Glutamatergic neuron (in vitro differentiated cells): ENCODE results near the gene ITPR1. TPM values are rescaled to one million over a fixed set of nuclear protein-coding genes. Genes with fewer than 3 reads are reported as not detected.
"Not testable (repeated sequence)": the region's sequence is repeated elsewhere in the genome, so short reads cannot be mapped to it uniquely, and the experiment has no call there.

Source experiments
- DNase-seq: peaks from one replicate; pipeline ENCODE4 v3.0.0; 2022
- H3K27ac Mint-ChIP-seq: one replicate; pipeline ENCODE4 v1.8.0; 2020; ENCODE audit warnings: mild to moderate bottlenecking, mixed read lengths, inconsistent platforms; ENCODE audit not compliant: unreplicated experiment
- H3K27me3 Mint-ChIP-seq: one replicate; pipeline ENCODE4 v1.8.0; 2020; ENCODE audit warnings: mild to moderate bottlenecking, moderate library complexity, mixed read lengths, inconsistent platforms; ENCODE audit not compliant: unreplicated experiment
- H3K36me3 Mint-ChIP-seq: one replicate; pipeline ENCODE4 v1.8.0; 2020; ENCODE audit warnings: mild to moderate bottlenecking, mixed read lengths, inconsistent platforms; ENCODE audit not compliant: unreplicated experiment
- H3K4me1 Mint-ChIP-seq: one replicate; pipeline ENCODE4 v1.8.0; 2020; ENCODE audit warnings: mild to moderate bottlenecking, low read depth, mixed read lengths, inconsistent platforms; ENCODE audit not compliant: unreplicated experiment
- H3K4me3 Mint-ChIP-seq: one replicate; pipeline ENCODE4 v1.8.0; 2020; ENCODE audit warnings: mild to moderate bottlenecking, mixed read lengths, inconsistent platforms; ENCODE audit not compliant: unreplicated experiment
- H3K9me3 Mint-ChIP-seq: one replicate; pipeline ENCODE4 v1.8.0; 2020; ENCODE audit warnings: mild to moderate bottlenecking, moderate library complexity, mixed read lengths, inconsistent platforms; ENCODE audit not compliant: unreplicated experiment
- CTCF ChIP-seq: fragments of 200-600 bp; sonication (generic); IDR thresholded peaks from one replicate; pipeline ENCODE4 v1.5.0; 2021; ENCODE audit not compliant: partially characterized antibody, unreplicated experiment
- total RNA-seq: library from RNA; stranded (reverse); fragmentation: NEBNext Ultra II Directional; extraction: Animal tissue kit (Norgen Biotek cat#: 25700); gene quantifications from one replicate; pipeline ENCODE4 v1.2.1, GENCODE V29; 2021; ENCODE audit not compliant: unreplicated experiment

Gene ITPR1
- total RNA-seq, 1 donor from 2014 or later = 6.9 TPM

GRCh38 chr3:4591669-4592068 lies 98.5 kb downstream of the ITPR1 start:
- Mint-ChIP-seq H3K4me1 (peaks cover 5% of the 10 kb centered on the region), H3K9me3 (peaks cover 2% of the 10 kb centered on the region), H3K27me3 (peaks cover 2% of the 10 kb centered on the region), H3K4me3 (no peak overlapping the region), H3K36me3 (no peaks in the 10 kb centered on the region), H3K27ac (no peak overlapping the region)
- DNase-seq = no peak
- TF ChIP-seq CTCF = no peak

- peaks cover 5% of the 10 kb centered on the region for H3K4me1 Mint-ChIP-seq
- H3K27me3 Mint-ChIP-seq = peaks cover 2% of the 10 kb centered on the region
- H3K9me3 Mint-ChIP-seq = peaks cover 2% of the 10 kb centered on the region
- no peak overlapping the region for H3K27ac Mint-ChIP-seq
- no peak for DNase-seq
- TF ChIP-seq CTCF = no peak
- H3K4me3 Mint-ChIP-seq = no peak overlapping the region
- H3K36me3 Mint-ChIP-seq = no peaks in the 10 kb centered on the region
Measured at GRCh38 chr3:4593014-4593413, 99.9 kb downstream of the ITPR1 start.

- H3K9me3 Mint-ChIP-seq = peaks cover 2% of the 10 kb centered on the region
- no peak overlapping the region for H3K27ac Mint-ChIP-seq
- H3K36me3 Mint-ChIP-seq = no peaks in the 10 kb centered on the region
- H3K4me1 Mint-ChIP-seq = no peaks in the 10 kb centered on the region
- DNase-seq = no peak
- peaks cover 2% of the 10 kb centered on the region for H3K27me3 Mint-ChIP-seq
- TF ChIP-seq CTCF = no peak
- no peak overlapping the region for H3K4me3 Mint-ChIP-seq
Measured at GRCh38 chr3:4595710-4596113, 102.6 kb downstream of the ITPR1 start.

GRCh38 chr3:4596612-4597011 lies 103.5 kb downstream of the ITPR1 start:
- H3K27ac Mint-ChIP-seq = no peak overlapping the region
- no peak for DNase-seq
- no peaks in the 10 kb centered on the region for H3K4me1 Mint-ChIP-seq
- no peak overlapping the region for H3K4me3 Mint-ChIP-seq
- no peaks in the 10 kb centered on the region for H3K36me3 Mint-ChIP-seq
- no peak for TF ChIP-seq CTCF
- H3K27me3 Mint-ChIP-seq = peaks cover 2% of the 10 kb centered on the region
- H3K9me3 Mint-ChIP-seq = peaks cover 2% of the 10 kb centered on the region

- no peaks in the 10 kb centered on the region for H3K4me1 Mint-ChIP-seq
- no peak overlapping the region for H3K4me3 Mint-ChIP-seq
- peaks cover 2% of the 10 kb centered on the region for H3K27me3 Mint-ChIP-seq
- TF ChIP-seq CTCF = no peak
- no peak for DNase-seq
- H3K27ac Mint-ChIP-seq = no peak overlapping the region
- H3K9me3 Mint-ChIP-seq = peaks cover 2% of the 10 kb centered on the region
- no peaks in the 10 kb centered on the region for H3K36me3 Mint-ChIP-seq
Measured at GRCh38 chr3:4597208-4597985, 104.2 kb downstream of the ITPR1 start.

GRCh38 chr3:4598232-4598631 lies 105.1 kb downstream of the ITPR1 start:
- H3K4me3 Mint-ChIP-seq, DNase-seq, H3K27me3 Mint-ChIP-seq, H3K4me1 Mint-ChIP-seq, H3K27ac Mint-ChIP-seq, H3K9me3 Mint-ChIP-seq, H3K36me3 Mint-ChIP-seq: not testable (repeated sequence)
